Stimulated activated effector memory CD8-positive, alpha-beta T cell treated with anti-CD3 and anti-CD28 coated beads, Interleukin-12 subunit alpha, Interleukin-12 subunit beta, amount 100 ng/mL, for 72 hours (primary cell): ENCODE results near the gene CSN1S1.
A peak's percentile ranks its signal among the peaks of the same experiment; 100 is the strongest.

Source experiments
- ATAC-seq: fragments of 150-1000 bp; cut with Tn5 transposase; 2 replicates; pipeline ENCODE4 v1.10.0; 2021
- DNase-seq, 2 donors: peaks; one replicate each; pipeline ENCODE4 v3.0.0; 2021 to 2022; ENCODE audit warnings: low spot score in 2 of 2
- H3K27ac Mint-ChIP-seq: one replicate; pipeline ENCODE4 v1.8.0; 2022; ENCODE audit warnings: mild to moderate bottlenecking, mixed read lengths
- H3K36me3 Mint-ChIP-seq: one replicate; pipeline ENCODE4 v1.8.0; 2022; ENCODE audit warnings: mild to moderate bottlenecking, mixed read lengths
- H3K4me1 Mint-ChIP-seq: one replicate; pipeline ENCODE4 v1.8.0; 2022; ENCODE audit warnings: mixed read lengths
- H3K4me3 Mint-ChIP-seq: one replicate; pipeline ENCODE4 v1.8.0; 2022; ENCODE audit warnings: mild to moderate bottlenecking, mixed read lengths
- H3K9me3 Mint-ChIP-seq: one replicate; pipeline ENCODE4 v1.8.0; 2022; ENCODE audit warnings: mixed read lengths

CSN1S1 gene

GRCh38 chr4:69957209-69957608 is 26.3 kb downstream of the CSN1S1 start:
- DNase-seq (no peak), ATAC-seq (no peak)
- Mint-ChIP-seq H3K4me3 (no peak overlapping the region), H3K36me3 (no peaks in the 10 kb centered on the region), H3K27ac (no peak overlapping the region), H3K4me1 (no peaks in the 10 kb centered on the region), H3K9me3 (peaks cover 6% of the 10 kb centered on the region)

- no peak for ATAC-seq
- H3K4me3 Mint-ChIP-seq: no peak within 1 kb of the TSS
- DNase-seq: no peak
- no peaks in the 10 kb centered on the region for H3K4me1 Mint-ChIP-seq
- H3K36me3 Mint-ChIP-seq: no peaks in the 10 kb centered on the region
- H3K9me3 Mint-ChIP-seq: peaks cover 10% of the 10 kb centered on the region
- H3K27ac Mint-ChIP-seq: no peak within 1 kb of the TSS
Observed at GRCh38 chr4:69965628-69966027, 34.8 kb downstream of the CSN1S1 start, which contains the start of gene CSN2. CSN2 (minus strand) TSS chr4:69965728; CDS start chr4:69960995, 4,733 bp downstream.

DNA sequence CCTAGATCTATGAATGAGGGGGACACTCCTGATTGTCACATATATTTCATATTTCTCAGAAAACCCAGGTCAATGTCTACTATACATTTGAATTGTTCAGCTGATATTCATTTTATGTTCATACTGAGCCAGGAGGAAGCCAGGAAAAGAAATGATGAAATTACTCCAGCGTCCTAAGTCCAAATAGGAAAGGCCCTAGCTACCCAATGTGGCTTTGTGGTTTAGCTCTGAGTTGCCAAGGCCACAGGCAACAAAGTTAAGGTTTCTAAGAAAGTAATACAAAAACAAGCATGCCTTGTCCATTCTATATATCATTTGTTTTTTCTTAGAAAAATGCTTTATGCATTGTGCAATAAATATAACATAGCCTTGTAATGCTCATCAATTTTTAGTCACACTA is 39.2 kb downstream of the CSN1S1 start:
- Mint-ChIP-seq H3K36me3 (no peaks in the 10 kb centered on the region), H3K4me3 (no peak overlapping the region), H3K4me1 (no peaks in the 10 kb centered on the region), H3K27ac (no peak overlapping the region), H3K9me3 (peaks cover 8% of the 10 kb centered on the region)
- no peak for DNase-seq
- ATAC-seq: no peak

DNA sequence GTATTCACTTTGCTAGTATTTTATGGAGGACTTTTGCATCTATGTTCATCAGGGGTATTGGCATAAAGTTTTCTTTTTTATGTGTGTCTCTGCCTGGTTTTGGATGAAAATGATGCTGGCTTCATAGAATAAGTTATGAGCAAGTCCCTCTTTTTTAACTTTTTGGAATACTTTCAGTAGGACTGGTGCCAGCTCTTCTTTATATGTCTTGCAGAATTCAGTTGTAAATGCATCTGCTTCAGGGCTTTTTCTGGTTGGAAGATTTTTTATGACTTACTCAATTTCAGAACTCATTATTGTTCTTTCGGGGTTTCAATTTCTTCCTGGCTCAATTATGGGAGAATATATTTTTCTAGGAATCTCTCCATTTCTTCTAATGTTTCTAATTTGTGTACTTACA is 43.8 kb downstream of the CSN1S1 start:
- Mint-ChIP-seq H3K4me3 (no peak overlapping the region), H3K9me3 (peaks cover 6% of the 10 kb centered on the region), H3K36me3 (no peaks in the 10 kb centered on the region), H3K27ac (no peak overlapping the region), H3K4me1 (no peaks in the 10 kb centered on the region)
- DNase-seq (no peak), ATAC-seq (no peak)

DNA sequence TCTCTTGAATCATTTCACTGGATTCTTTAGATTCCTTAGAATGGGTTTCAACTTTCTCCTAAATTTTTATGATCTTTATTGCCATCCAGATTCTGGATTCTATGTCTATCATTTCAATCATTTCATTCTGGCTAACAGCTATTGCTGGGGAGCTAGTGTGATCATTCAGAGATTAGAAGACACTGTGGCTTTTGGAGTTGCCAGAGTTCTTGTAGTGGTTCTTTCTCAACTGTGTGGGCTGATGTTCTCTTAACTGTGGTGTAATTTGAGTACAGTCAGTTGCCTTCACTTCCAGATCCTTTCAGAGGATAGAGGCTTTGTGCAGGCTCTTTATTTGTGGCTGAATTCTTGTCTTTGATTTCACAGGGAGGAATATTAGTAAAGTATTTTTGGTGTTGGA is 46.7 kb downstream of the CSN1S1 start:
- Mint-ChIP-seq H3K36me3 (no peaks in the 10 kb centered on the region), H3K9me3 (peaks cover 6% of the 10 kb centered on the region), H3K4me1 (no peaks in the 10 kb centered on the region), H3K27ac (no peak overlapping the region), H3K4me3 (no peak overlapping the region)
- no peak for ATAC-seq
- DNase-seq: no peak

GRCh38 chr4:69984030-69984443 is 53.2 kb downstream of the CSN1S1 start:
- H3K4me1 Mint-ChIP-seq: no peaks in the 10 kb centered on the region
- H3K27ac Mint-ChIP-seq: no peak overlapping the region
- no peaks in the 10 kb centered on the region for H3K36me3 Mint-ChIP-seq
- peak; percentile 21 for ATAC-seq
- DNase-seq: no peak
- H3K4me3 Mint-ChIP-seq: no peak overlapping the region
- H3K9me3 Mint-ChIP-seq: no peaks in the 10 kb centered on the region

- H3K9me3 Mint-ChIP-seq: no peaks in the 10 kb centered on the region
- ATAC-seq (no peak), DNase-seq (no peak)
- no peak overlapping the region for H3K4me3 Mint-ChIP-seq
- H3K4me1 Mint-ChIP-seq: no peaks in the 10 kb centered on the region
- no peaks in the 10 kb centered on the region for H3K36me3 Mint-ChIP-seq
- no peak overlapping the region for H3K27ac Mint-ChIP-seq
Observed at GRCh38 chr4:69986663-69987062, 55.8 kb downstream of the CSN1S1 start.

GRCh38 chr4:69991016-69991415 is 60.1 kb downstream of the CSN1S1 start:
- no peak for ATAC-seq
- peaks cover 9% of the 10 kb centered on the region for H3K9me3 Mint-ChIP-seq
- H3K4me3 Mint-ChIP-seq: no peak overlapping the region
- no peak for DNase-seq
- no peak overlapping the region for H3K27ac Mint-ChIP-seq
- no peaks in the 10 kb centered on the region for H3K4me1 Mint-ChIP-seq
- H3K36me3 Mint-ChIP-seq: no peaks in the 10 kb centered on the region

DNA sequence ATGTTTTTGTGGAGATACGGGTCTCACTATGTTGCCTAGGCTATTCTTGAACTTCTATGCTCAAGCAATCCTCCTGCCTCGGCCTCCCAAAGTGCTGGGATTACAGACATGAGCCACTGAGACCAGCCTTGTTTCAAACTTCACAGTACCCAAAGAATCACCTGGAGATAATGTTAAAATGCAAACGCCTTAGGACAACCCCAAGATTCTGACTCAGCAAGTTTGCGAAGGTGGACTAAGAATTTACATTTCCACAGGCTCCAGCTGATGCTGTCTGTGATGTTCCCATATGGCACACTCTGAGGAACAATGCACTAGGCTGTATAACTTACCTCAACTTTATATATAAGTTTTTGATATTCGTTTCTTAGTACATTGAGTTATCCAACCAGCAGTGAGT is 63.9 kb downstream of the CSN1S1 start:
- Mint-ChIP-seq H3K36me3 (no peaks in the 10 kb centered on the region), H3K4me1 (no peaks in the 10 kb centered on the region), H3K9me3 (peaks cover 12% of the 10 kb centered on the region), H3K4me3 (no peak overlapping the region), H3K27ac (no peak overlapping the region)
- no peak for ATAC-seq
- DNase-seq: no peak

DNA sequence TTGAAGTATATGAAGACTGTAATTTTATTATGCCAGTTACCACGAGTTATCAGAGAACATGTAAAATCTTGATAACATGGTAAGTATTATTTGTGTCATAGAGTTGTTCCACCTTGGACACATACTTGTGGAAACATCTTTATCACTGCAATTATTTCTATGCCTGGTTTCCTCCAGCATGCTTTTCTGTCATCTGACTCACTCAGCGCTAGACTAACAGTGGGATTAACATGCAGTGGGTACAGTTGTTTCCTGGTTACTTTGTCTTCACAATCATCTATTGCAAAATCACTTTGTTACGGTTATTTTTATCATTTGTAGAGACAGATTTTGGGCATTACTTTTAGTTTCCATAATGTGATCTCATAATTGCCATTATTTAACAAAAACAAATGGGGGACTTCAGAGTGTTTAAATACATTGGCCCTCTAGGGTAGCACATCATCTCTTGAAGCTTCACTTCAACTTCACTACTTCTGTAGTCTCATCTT is 64.7 kb downstream of the CSN1S1 start, which contains the start of gene STATH:
Gene STATH (plus strand): TSS at position 441 of the 491 bp plus-strand sequence. CDS start 2,472 bp downstream, outside the sequence.
- ATAC-seq (no peak), DNase-seq (no peak)
- H3K4me3 Mint-ChIP-seq: no peak within 1 kb of the TSS
- no peaks in the 10 kb centered on the region for H3K4me1 Mint-ChIP-seq
- no peaks in the 10 kb centered on the region for H3K36me3 Mint-ChIP-seq
- H3K9me3 Mint-ChIP-seq: peaks cover 12% of the 10 kb centered on the region
- no peak within 1 kb of the TSS for H3K27ac Mint-ChIP-seq
